ENCODE data around the gene GNAI3.

- TF ChIP-seq ZC3H10 (CRISPR knock-in tag; IDR thresholded peaks at IDR 0.05) (no peak), ESRRG (CRISPR knock-in tag; IDR thresholded peaks at IDR 0.05) (no peak), ZFP30 (CRISPR knock-in tag; IDR thresholded peaks at IDR 0.05) (no peak), ZNF8 (CRISPR knock-in tag; IDR thresholded peaks at IDR 0.05) (no peak)
- TF ChIP-seq, protein P1, sequence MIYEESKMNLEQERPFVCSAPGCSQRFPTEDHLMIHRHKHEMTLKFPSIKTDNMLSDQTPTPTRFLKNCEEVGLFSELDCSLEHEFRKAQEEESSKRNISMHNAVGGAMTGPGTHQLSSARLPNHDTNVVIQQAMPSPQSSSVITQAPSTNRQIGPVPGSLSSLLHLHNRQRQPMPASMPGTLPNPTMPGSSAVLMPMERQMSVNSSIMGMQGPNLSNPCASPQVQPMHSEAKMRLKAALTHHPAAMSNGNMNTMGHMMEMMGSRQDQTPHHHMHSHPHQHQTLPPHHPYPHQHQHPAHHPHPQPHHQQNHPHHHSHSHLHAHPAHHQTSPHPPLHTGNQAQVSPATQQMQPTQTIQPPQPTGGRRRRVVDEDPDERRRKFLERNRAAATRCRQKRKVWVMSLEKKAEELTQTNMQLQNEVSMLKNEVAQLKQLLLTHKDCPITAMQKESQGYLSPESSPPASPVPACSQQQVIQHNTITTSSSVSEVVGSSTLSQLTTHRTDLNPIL (CRISPR knock-in tag; IDR thresholded peaks at IDR 0.05; ENCODE audit: low read depth): no peak
These were observed 20.9 kb downstream of the GNAI3 start for GRCh38 chr1:109569323-109569722.
